Ishikawa (cell line): ENCODE measurements around the gene IL17RD.

Source experiments
- CEBPB ChIP-seq: IDR thresholded peaks from 2 replicates; pipeline ENCODE4 v1.6.1; 2012
- CREB1 ChIP-seq: IDR thresholded peaks from 2 replicates; pipeline ENCODE4 v1.6.1; 2012; ENCODE audit warnings: low read depth
- EGR1 ChIP-seq: IDR thresholded peaks from 2 replicates; pipeline ENCODE4 v1.6.1; 2012
- EP300 ChIP-seq: IDR thresholded peaks from 2 replicates; pipeline ENCODE4 v1.6.1; 2012; ENCODE audit warnings: borderline replicate concordance
- FOXM1 ChIP-seq: IDR thresholded peaks from 2 replicates; pipeline ENCODE4 v1.6.1; 2012; ENCODE audit warnings: low read depth, borderline replicate concordance
- NFIC ChIP-seq: IDR thresholded peaks from 2 replicates; pipeline ENCODE4 v1.6.1; 2012
- RAD21 ChIP-seq: IDR thresholded peaks from 2 replicates; pipeline ENCODE4 v1.6.1; 2012; ENCODE audit warnings: low read depth
- TAF1 ChIP-seq: IDR thresholded peaks from 2 replicates; pipeline ENCODE4 v1.6.1; 2012; ENCODE audit warnings: low read depth, mild to moderate bottlenecking
- TCF12 ChIP-seq: IDR thresholded peaks from 2 replicates; pipeline ENCODE4 v1.6.1; 2012; ENCODE audit warnings: low read depth
- TEAD4 ChIP-seq: IDR thresholded peaks from 2 replicates; pipeline ENCODE4 v1.6.1; 2012
- YY1 ChIP-seq: IDR thresholded peaks from 2 replicates; pipeline ENCODE4 v1.6.1; 2012; ENCODE audit warnings: low read depth
- ZBTB7A ChIP-seq: IDR thresholded peaks from 2 replicates; pipeline ENCODE4 v1.6.1; 2012; ENCODE audit warnings: low read depth
- TF ChIP-seq, protein P1 (sequence below): IDR thresholded peaks from 2 replicates; pipeline ENCODE4 v1.6.1; 2012
- TF ChIP-seq, protein P2 (sequence below): IDR thresholded peaks from 2 replicates; pipeline ENCODE4 v1.6.1; 2012
- TF ChIP-seq, protein P3 (sequence below): IDR thresholded peaks from 2 replicates; pipeline ENCODE4 v1.6.1; 2012; ENCODE audit warnings: low read depth, mild to moderate bottlenecking

The IL17RD gene

DNA sequence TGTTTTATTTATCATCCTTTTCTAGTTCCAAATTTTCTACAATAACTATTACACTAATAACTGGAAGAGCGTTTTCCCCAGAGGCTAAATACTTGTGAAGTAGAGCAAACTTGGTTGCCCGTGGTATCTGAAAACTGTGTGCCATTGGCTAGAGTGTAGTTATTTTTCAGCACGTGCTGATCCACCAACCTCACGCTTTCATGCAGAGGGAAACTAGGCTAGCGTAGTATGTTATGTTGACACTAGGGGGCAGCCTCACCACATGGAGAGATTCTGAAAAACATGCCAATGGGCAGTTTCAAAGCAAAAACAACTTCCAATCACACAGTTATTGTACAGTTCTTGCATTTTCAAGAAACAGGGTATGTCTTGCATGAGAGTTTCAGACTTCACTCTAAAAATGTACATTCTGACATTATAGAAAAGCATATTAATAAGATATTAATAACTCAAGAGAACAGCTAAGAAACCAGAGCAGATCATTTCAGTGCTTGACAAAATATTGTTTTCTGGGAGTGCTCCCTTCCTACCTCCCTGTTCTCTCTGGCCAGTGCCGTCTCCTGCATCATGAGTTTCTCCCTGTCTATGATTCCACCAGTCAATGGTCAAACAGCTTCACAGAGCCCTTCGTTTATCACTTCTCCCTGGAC lies 65.0 kb downstream of the IL17RD start:
- TF ChIP-seq CEBPB (no peak), TCF12 (no peak), ZBTB7A (no peak), YY1 (no peak), TEAD4 (peak; percentile 63; the same call in 1 of the 2 replicates), FOXM1 (no peak), RAD21 (peak; percentile 97), CREB1 (no peak), EGR1 (no peak), TAF1 (no peak), EP300 (no peak), NFIC (0 out of 2 replicates have a peak, but pooled peaks have one; percentile 14)
- TF ChIP-seq, protein P1, sequence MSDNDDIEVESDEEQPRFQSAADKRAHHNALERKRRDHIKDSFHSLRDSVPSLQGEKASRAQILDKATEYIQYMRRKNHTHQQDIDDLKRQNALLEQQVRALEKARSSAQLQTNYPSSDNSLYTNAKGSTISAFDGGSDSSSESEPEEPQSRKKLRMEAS = peak; percentile 98
- TF ChIP-seq, protein P2, sequence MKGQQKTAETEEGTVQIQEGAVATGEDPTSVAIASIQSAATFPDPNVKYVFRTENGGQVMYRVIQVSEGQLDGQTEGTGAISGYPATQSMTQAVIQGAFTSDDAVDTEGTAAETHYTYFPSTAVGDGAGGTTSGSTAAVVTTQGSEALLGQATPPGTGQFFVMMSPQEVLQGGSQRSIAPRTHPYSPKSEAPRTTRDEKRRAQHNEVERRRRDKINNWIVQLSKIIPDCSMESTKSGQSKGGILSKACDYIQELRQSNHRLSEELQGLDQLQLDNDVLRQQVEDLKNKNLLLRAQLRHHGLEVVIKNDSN = peak; percentile 85
- TF ChIP-seq, protein P3, sequence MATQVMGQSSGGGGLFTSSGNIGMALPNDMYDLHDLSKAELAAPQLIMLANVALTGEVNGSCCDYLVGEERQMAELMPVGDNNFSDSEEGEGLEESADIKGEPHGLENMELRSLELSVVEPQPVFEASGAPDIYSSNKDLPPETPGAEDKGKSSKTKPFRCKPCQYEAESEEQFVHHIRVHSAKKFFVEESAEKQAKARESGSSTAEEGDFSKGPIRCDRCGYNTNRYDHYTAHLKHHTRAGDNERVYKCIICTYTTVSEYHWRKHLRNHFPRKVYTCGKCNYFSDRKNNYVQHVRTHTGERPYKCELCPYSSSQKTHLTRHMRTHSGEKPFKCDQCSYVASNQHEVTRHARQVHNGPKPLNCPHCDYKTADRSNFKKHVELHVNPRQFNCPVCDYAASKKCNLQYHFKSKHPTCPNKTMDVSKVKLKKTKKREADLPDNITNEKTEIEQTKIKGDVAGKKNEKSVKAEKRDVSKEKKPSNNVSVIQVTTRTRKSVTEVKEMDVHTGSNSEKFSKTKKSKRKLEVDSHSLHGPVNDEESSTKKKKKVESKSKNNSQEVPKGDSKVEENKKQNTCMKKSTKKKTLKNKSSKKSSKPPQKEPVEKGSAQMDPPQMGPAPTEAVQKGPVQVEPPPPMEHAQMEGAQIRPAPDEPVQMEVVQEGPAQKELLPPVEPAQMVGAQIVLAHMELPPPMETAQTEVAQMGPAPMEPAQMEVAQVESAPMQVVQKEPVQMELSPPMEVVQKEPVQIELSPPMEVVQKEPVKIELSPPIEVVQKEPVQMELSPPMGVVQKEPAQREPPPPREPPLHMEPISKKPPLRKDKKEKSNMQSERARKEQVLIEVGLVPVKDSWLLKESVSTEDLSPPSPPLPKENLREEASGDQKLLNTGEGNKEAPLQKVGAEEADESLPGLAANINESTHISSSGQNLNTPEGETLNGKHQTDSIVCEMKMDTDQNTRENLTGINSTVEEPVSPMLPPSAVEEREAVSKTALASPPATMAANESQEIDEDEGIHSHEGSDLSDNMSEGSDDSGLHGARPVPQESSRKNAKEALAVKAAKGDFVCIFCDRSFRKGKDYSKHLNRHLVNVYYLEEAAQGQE = no peak

DNA sequence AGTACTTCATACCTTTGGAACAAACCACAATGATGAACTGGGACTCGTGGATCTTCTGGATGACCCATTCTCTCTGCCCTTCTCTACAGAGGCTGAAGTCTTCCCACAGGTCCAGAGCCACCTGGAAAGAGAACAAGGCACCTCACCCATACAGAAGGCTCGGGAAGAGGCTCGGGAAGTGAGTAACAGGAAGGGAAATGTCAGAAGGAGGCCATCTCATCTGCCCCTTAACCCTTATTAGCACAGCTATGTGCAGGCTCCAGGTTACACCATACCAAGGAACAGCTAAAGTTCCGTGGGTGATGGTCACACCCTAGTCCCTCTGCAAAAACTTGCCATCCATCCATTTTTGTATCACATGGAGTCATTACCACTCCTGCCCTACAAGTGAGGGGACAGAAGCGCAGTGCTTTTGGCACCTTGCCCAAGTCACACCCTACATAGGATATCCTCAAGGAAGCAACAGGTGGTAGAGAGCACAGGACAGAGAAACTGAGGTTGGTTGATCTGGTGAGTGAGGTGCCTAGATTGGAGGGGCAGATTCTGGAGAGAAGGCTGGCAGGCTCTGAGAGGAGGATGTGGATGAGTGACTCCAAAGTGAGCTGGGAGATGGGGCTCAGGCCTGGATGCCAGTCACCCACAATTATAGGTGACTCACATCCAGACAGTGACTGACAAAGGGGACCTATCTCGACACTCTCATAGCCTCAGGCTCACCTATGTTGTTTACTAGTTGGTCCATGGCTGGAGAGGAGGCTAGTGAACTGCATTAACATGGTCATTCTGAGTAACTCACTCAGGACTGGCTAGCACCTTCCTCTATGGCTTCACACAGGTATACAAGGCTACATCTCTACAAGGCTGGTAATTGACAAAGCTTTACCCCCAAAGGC lies 66.5 kb downstream of the IL17RD start:
- no peak for TF ChIP-seq YY1
- no peak for TF ChIP-seq CEBPB
- no peak for TF ChIP-seq CREB1
- TF ChIP-seq EP300 = no peak
- TF ChIP-seq ZBTB7A = no peak
- TF ChIP-seq FOXM1 = no peak
- TF ChIP-seq TCF12 = no peak
- TF ChIP-seq RAD21 = no peak
- TF ChIP-seq, protein P3 = no peak
- no peak for TF ChIP-seq TAF1
- TF ChIP-seq, protein P1 = no peak

DNA sequence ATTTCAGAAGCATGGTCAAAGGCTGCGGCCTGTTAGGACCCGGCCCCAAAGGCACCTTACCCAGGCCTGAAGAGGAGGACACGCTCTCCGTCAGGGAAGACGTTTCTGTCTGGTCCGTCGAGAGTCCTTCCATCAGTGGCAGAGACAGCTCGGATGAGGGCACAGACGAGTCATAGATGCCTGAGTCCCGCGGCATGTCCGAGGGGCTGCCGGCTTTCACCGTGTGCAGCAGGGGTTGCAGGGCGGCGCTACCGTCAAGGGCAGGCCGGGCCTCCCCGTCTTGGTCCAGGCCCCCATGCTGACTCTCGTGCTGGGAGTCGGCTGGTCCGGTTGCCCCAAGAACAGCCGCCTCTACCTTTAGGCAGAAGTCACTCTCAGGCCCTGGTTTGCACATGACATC lies 67.6 kb downstream of the IL17RD start:
- TF ChIP-seq, protein P3 = no peak
- TF ChIP-seq YY1 (no peak), TCF12 (no peak), FOXM1 (no peak), TAF1 (no peak), EGR1 (no peak), TEAD4 (no peak), CREB1 (no peak), CEBPB (no peak), EP300 (no peak)
- TF ChIP-seq, protein P2 = no peak
- TF ChIP-seq, protein P1 = no peak
